Measurements from ENCODE around the gene ASPSCR1. TPM values are rescaled to one million over a fixed set of nuclear protein-coding genes. Genes with fewer than 3 reads are reported as not detected.

Gene ASPSCR1
- total RNA-seq, 4 donors from 2014 or later = 10.1 to 21.0 (median 17.1) TPM

GRCh38 chr17:81993729-81994592, 16.5 kb downstream of the ASPSCR1 start:
- 92 to 93% methylated on average over 12 to 14 of the region's 37 CpGs for WGBS, 2 donors

GRCh38 chr17:81994593-81995462, 17.4 kb downstream of the ASPSCR1 start:
- peaks cover 19 to 44% (median 22%) of the 10 kb centered on the region in 3 donors for H3K4me1 ChIP-seq
- WGBS, 2 donors = 82 to 83% methylated on average over 12 to 25 of the region's 39 CpGs
- TF ChIP-seq POLR2A (IDR thresholded peaks at IDR 0.05) = no peak
- TF ChIP-seq, protein P1, sequence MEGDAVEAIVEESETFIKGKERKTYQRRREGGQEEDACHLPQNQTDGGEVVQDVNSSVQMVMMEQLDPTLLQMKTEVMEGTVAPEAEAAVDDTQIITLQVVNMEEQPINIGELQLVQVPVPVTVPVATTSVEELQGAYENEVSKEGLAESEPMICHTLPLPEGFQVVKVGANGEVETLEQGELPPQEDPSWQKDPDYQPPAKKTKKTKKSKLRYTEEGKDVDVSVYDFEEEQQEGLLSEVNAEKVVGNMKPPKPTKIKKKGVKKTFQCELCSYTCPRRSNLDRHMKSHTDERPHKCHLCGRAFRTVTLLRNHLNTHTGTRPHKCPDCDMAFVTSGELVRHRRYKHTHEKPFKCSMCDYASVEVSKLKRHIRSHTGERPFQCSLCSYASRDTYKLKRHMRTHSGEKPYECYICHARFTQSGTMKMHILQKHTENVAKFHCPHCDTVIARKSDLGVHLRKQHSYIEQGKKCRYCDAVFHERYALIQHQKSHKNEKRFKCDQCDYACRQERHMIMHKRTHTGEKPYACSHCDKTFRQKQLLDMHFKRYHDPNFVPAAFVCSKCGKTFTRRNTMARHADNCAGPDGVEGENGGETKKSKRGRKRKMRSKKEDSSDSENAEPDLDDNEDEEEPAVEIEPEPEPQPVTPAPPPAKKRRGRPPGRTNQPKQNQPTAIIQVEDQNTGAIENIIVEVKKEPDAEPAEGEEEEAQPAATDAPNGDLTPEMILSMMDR (IDR thresholded peaks at IDR 0.05) = no peak
- no peaks in the 10 kb centered on the region for H3K9me3 ChIP-seq
- H3K27ac ChIP-seq = no peak overlapping the region
- no peak for DNase-seq
- intact Hi-C loops (cut with DNase I) = no loop called here
- no peaks in the 10 kb centered on the region for H3K27me3 ChIP-seq
- no peak overlapping the region for H3K4me3 ChIP-seq
- peaks cover 0 to 41% (median 0%) of the 10 kb centered on the region in 3 donors for H3K36me3 ChIP-seq

More at GRCh38 chr17:81993729-81994592, 16.5 kb downstream of the ASPSCR1 start:
- no peak for DNase-seq
- H3K27ac ChIP-seq = no peak overlapping the region
- H3K27me3 ChIP-seq = no peaks in the 10 kb centered on the region
- H3K4me3 ChIP-seq = no peak overlapping the region
- peaks cover 0 to 44% (median 0%) of the 10 kb centered on the region in 3 donors for H3K36me3 ChIP-seq
- H3K4me1 ChIP-seq = peaks cover 19 to 44% (median 22%) of the 10 kb centered on the region in 3 donors
- intact Hi-C loops (cut with DNase I) = no loop called here
- no peaks in the 10 kb centered on the region for H3K9me3 ChIP-seq
- TF ChIP-seq POLR2A (IDR thresholded peaks at IDR 0.05) = no peak
- TF ChIP-seq, protein P1 (IDR thresholded peaks at IDR 0.05) = no peak

GRCh38 chr17:81995463-81996231, 18.2 kb downstream of the ASPSCR1 start:
- WGBS, 2 donors = 96 to 98% methylated on average over 4 to 15 of the region's 29 CpGs
- intact Hi-C loops (cut with DNase I) = no loop called here
- no peak overlapping the region for H3K4me3 ChIP-seq
- DNase-seq = no peak
- H3K36me3 ChIP-seq = peaks cover 0 to 41% (median 0%) of the 10 kb centered on the region in 3 donors
- H3K27me3 ChIP-seq = no peaks in the 10 kb centered on the region
- H3K9me3 ChIP-seq = no peaks in the 10 kb centered on the region
- no peak for TF ChIP-seq POLR2A (IDR thresholded peaks at IDR 0.05)
- TF ChIP-seq, protein P1 (IDR thresholded peaks at IDR 0.05) = no peak
- H3K27ac ChIP-seq = no peak overlapping the region
- H3K4me1 ChIP-seq = peaks cover 19 to 48% (median 22%) of the 10 kb centered on the region in 3 donors

- Histone ChIP-seq H3K36me3 (peaks cover 0 to 41% (median 0%) of the 10 kb centered on the region in 3 donors), H3K27me3 (no peaks in the 10 kb centered on the region), H3K27ac (no peak overlapping the region), H3K4me3 (no peak overlapping the region), H3K9me3 (no peaks in the 10 kb centered on the region), H3K4me1 (peaks cover 16 to 48% (median 17%) of the 10 kb centered on the region in 3 donors)
- intact Hi-C loops (cut with DNase I) = no loop called here
- TF ChIP-seq, protein P1 (IDR thresholded peaks at IDR 0.05) = no peak
- TF ChIP-seq POLR2A (IDR thresholded peaks at IDR 0.05) = no peak
- WGBS, 2 donors = 60 to 85% methylated on average over 1 to 5 of the region's 28 CpGs
- DNase-seq = no peak
These were observed 18.9 kb downstream of the ASPSCR1 start for GRCh38 chr17:81996232-81996756.

Data from esophagus squamous epithelium (tissue), 5 donors.